Activated CD4-positive, CD25-positive, alpha-beta regulatory T cell (primary cell): ENCODE results near the gene KLHL1.

Experiments used
- DNase-seq, 4 experiments: peaks; one replicate each; lab custom pipeline; 2025; lab: John Stamatoyannopoulos, UW

KLHL1 gene

DNA sequence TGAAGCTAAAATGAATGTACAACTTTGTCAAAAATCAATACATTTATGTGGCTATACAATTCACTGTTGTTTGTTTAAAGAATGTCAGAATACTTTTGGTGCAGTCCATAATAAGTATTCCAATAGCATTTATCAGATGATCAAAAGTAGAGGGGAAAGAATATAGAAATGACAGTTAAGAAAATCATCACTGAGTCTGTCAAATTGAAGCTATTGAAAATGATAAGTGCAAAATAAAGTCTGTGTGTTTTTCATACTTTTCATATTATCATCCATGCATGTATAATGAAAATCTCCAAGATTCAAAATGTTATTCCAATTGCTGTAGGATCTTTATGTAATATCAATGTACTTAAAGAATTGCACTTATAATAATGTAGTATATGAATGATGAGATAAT is 93.9 kb downstream of the KLHL1 start:
- no peak for DNase-seq

DNA sequence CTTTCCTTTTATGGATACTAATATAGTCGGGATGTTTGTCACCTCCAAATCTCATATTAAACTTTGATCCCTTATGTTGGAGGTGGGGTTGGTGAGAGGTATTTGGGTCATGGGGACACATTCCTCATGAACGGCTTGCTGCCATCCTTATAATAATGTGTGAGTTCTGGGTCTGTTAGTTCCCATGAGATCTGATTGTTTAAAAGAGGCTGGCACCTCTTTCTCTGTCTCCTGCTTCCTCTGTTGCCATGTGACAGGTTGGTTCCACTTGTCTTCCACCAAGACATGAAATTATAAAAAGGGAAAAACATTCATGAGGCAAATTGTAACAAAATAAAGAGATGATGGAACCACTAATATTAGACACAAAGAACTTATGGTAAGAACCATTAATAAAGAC is 108.4 kb downstream of the KLHL1 start:
- no peak for DNase-seq

DNA sequence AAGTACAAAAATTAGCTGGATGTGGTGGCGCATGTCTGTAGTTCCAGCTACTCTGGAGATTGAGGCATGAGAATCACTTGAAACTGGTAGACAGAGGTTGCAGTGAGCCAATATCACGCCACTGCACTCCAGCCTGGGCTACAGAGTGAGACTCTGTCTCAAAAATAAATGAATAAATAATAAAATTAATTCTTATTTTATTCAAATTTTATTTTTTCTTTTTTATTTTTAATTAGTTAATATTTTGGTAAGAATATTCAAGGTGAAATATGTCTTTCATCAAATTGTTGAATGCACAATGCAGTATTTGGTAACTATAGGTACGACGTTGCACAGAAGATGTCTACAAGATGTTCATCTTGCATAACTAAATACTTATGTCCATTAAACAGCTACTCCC is 111.2 kb downstream of the KLHL1 start:
- no peak for DNase-seq

DNA sequence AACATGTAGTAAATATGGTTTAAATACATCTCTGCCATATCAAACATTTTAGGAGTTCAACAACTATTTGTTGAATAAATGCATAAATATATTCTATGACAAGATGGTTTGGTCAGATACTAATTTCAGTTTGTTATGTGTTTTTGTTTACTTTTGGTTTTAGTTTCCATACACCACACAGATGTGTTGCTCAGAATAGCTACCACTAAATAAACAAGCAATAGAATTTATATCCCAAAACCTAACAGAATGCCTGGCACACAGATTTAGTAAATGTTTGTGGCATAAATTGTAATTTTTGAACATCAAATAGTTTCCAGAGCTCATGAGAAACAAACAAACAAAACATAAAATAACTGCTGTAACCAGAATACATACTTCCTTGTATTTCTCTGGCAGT is 127.5 kb downstream of the KLHL1 start:
- DNase-seq, result no peak

DNA sequence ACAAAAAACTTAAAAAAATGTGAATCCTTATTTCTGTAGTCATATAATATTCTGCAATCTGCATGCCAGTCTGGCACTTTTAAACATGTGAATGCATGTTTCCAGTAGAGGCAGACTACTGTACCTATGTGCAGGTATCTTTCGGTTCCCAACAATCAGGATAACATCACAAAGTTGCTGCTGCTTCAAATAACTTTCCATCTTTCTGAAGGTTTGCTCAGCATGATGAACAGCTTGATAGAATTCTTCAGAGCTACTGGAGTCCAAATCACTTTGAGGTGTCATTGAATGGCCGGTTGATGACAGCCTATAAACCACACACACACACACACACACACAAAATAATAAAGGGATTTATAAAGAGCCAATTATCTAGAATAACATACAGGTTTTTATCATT is 132.8 kb downstream of the KLHL1 start:
- no peak for DNase-seq

DNA sequence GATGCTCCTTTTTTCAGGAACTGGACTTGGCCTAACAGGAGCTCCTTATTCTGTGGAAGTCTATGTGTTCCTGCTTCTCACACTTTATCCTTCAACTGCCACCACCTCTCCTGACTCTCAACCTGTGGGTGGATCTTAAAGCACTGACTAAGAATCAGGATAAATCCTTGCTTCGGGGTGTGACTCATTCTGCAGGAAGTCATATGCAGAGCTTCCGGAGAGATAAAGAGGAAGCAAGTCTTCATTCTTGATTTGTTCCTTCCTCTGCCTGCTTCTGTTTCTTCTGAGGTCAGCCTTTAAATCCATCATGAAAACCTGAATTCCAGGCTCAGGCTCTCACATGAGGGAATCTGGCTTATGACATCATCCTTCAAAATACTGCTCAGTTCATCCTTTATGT is 137.7 kb downstream of the KLHL1 start:
- DNase-seq, result no peak

DNA sequence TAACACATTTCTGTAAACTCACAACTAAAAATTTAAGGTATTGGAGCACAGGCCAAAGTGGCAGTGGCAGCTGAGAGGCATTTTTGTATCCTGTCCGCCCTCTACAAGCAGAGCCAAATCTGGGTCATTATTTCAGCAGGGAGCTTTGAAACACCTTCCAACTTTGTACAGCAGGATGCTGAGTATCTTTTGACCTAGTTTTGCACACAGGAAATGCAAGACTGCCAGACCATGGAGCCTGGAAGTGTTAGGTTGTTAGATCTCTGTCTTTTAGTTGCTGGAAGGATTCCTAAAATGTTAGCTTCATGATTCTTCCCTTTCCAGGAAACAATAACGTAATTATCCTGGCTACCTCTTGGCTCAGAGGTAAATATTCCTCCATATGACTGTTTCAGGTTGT is 149.2 kb downstream of the KLHL1 start:
- DNase-seq, result no peak

DNA sequence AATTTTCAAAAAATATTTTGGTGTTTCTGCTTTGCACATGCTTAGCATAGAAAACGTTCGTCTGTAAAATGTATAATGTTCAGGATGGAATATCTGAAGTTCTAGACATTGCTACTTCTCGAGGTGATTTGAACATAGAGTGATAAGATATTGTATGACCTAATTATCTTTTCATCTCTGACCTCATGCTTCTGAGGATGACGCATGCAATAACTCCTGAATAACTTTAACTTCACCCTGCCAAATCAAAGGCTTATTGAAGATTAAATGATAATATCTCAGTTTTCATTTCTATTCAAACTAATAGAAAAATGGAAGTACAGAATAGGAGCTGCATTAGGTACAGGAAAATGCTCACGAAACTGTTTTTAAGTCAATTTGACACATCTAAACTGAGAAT is 151.4 kb downstream of the KLHL1 start:
- DNase-seq, result no peak

DNA sequence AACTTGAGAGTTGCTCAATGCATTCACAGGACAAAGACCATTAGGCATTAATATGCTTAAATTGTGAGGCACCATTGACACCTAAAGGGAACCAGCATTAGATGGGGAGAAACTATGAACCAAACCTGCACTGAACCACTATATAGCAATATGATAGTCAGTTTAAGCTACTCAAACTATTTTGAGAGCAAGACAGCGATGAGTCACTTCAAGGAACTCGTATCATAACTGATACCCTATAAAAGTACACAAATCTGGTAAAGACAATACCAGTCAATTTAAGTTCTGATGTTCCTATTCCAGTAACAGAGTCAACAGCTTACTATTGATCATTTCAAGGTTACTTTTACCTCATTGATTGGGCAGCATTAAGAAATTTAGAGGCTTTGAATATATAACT is 151.9 kb downstream of the KLHL1 start:
- DNase-seq, result no peak

DNA sequence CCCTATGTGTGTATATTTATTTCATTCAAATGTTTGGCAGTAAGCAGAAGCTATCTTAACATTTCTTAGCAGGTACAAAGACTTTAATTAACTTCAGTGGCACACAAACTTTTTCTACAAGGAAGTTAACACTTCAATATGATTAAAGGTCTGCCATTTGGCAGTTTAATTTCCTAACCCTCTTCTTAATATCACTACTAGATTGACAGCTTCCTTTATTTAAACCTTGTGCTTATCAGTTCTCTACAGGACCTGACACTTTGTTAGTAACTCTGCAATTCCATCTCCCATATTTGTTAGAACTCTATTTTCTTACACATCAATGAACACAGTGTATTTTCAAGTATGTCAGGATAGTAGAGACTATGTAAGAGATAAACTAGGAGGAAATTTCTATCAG is 153.0 kb downstream of the KLHL1 start:
- DNase-seq, result no peak

DNA sequence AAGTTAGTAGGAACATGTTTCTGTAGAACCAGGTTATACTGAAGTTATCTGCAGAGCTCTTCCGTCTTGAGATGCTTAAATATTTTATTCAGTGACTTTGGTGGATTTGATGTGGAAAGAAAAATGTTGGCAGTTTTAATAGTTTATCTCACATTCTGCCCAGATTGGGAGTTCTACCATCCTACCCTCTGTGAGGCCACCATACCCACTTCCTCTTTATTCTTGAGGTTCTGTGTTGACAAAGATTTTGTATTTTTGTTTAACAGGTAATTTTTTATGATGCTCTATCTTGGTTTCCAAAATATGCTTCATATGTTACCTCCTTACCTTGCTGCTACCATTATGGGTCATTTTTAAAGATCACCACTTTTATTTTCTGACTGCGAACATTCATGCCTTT is 156.8 kb downstream of the KLHL1 start:
- no peak for DNase-seq

DNA sequence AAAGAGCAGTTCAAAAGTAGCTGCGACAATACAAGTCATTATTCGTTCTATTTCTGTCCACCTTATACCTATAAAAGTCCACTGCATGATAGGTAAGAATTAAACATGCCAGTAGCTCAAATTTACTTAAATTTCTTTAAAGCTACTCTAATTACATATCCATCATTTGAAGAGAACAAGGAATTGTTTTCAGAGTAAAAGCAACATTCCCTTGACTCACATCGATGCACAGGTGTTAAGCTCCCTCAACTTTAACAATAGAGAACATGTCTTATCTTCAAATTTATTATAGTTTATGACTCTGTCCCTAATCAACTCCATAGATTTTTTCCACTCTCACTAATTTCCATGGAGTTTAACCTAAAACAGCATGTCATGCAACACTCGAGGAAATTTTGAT is 158.1 kb downstream of the KLHL1 start:
- no peak for DNase-seq

DNA sequence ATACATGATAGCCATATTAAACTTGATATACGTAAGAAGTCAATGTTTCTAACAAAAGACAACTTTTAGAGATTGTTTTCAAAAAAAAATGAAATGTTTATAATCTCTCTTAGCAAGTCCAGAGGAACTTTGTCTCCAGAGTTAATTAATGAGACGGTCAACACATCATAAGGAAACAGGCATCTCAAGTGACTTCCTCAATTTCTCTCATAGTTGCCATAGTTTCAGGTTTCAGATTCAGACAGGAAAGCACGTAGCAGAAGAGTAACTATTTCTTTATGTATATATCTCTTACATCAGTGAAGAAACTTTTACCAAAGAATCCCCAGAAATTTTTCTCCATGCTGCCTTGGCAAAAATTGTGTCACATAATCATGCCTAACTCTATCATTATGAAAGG is 160.2 kb downstream of the KLHL1 start:
- no peak for DNase-seq

DNA sequence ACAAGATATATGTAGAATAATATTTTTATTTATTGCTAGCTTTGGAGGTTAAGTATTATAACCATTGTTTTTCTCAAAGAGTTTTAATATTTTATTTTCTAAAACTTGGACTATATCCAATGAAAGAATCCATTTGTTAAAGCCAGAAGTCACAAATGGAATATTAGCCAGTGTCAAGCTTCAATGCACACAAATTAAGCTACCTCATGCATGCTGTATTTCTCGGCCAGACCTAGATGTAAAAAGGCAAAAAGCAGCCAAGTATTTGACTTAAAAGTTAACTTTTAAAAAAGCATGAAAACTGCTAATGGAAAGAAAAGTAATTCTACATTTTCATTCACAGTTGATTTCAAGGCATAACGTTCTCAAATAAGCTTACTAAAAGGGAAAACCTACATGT is 160.7 kb downstream of the KLHL1 start:
- no peak for DNase-seq

DNA sequence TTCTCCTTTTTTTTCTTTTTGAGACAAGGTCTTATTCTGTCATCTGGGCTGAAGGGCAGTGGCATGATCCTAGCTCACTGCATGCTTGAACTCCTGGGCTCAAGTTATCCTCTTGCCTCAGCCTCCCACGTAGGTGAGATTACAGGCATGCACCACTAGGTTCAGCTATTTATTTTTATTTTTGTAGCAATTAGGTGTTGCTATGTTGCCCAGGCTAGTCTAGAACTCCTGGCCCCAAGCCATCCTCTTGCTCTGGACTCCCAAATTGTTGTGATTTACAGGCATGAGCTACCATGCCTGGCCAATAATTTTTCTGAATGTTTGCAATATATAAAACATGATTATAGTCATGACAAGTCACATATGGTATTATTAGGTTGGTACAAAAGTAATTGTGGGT is 161.7 kb downstream of the KLHL1 start:
- DNase-seq, result no peak

DNA sequence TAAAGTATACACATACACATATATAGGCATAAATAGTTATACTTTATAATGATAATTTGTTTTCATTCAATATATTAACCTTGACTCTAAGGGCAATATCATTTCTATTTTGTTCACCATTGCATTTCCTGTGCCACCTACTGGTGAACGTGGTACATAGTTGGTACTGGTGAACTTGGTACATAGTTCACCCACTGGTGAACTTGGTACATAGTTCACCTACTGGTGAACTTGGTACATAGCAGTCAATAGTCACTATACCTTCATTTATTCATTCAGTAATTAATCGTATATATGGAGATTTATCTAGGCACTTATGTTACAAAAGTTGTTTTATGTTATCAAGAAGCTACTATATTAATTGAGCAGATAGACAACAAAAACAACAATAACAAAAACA is 173.2 kb downstream of the KLHL1 start:
- DNase-seq, result no peak

DNA sequence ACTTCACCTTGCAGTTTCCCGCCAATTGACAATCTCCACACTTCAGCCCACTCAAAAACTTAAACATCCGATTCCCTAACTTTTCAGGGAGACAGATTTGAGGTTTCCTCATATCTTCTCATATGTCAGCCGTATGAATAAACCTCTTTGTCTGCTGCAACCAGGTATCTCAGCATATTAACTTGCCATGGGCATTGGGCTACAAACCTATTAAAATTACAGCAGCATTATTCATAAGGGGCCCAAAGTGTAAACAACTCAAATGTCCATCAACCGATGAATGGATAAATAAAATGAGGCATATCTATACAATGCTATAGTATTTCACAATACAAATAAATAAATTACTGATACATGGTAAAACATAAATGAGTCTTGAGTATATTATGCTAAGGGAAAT is 180.0 kb downstream of the KLHL1 start:
- no peak for DNase-seq

DNA sequence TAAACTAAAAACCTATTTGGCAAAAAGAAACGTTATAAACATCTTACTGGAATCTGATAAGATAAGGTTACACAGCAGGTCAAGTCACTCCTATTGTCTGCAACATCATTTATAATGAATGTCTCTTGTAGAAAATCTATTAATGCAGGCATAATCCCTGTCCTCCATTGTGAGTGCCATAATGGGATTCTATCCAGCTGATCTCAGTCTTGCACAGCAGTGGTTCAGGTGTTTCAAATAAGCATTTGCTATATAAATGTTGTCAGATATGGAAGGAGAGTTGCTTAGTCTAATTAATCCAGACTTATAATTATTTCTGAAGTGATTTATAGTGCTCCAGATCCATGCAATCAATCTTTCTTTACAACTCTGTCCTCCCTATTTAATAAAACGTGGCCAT is 187.1 kb downstream of the KLHL1 start:
- DNase-seq, result no peak

DNA sequence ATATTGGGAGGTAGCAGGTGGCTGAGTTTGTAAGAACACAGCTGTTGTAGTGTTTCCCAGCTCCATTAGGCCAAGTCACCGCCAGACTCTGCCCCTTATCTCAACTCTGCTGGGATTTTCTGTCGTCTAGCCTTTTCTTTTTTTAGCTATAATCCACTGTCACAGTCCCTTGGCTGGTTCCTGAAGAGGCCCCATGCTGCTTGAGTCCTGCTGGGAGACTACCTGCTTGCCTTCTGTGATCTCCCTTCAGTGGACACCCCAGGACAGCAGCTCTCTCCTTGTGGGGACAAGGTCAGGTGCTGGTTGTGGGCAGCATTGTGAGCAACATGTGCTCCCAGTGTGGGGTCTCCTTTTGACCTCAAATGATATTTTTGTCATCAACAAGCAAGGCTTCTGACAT is 195.6 kb downstream of the KLHL1 start:
- DNase-seq, result no peak

DNA sequence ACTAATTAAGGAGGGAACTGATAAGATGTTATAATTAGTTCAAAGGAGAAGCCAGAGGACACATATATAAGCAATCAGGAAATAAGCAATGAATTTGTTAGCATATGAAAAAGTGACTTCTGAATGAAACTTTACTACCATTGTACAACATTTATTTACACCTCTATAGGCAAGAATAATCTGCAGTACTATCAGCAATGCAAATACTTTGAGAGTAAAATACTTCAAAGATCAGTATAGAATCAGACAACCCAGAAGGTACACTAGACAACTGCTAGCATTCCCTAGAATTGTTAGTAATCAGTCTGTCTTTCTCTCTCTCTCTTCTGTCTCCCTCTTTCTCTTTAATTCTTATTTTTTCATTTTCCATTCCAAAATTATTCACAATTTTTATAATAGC is 197.5 kb downstream of the KLHL1 start:
- no peak for DNase-seq

DNA sequence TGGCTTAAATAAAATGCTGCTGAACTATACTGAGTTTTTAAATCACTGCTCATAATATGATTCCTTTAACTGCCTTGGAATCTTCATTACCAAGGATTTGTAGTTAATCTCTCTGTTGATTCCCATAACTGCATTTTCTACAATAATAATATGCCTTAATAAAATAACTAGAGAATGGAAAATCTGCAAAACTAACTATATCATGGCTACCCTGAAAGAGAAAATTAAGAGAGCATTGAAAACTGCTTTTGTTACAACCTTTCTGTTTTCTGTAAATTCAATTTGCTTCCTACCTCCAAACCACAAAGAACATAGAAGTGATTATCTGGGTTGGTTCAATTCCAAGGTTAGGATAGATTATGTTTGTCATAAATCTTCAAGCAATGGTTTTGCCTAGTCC is 203.5 kb downstream of the KLHL1 start:
- no peak for DNase-seq

DNA sequence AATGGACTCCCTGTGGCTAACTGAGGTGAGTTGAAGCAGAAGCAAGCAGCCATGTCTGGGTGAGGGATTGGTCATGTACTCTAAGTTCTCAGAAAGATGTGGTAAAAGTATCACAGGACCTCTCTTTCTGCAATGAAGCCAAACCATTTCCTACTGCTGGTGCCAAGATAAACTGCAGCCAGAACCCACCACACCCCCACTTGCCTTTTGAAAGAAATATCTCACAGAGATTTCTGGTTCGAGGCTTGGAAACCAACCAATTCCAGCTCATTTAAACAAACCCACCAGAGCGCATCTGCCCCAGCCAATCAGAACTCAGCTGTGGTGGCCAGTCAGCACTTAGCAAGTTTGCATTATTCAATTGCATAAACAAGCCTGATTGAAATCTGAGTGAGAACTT is 205.2 kb downstream of the KLHL1 start:
- no peak for DNase-seq

DNA sequence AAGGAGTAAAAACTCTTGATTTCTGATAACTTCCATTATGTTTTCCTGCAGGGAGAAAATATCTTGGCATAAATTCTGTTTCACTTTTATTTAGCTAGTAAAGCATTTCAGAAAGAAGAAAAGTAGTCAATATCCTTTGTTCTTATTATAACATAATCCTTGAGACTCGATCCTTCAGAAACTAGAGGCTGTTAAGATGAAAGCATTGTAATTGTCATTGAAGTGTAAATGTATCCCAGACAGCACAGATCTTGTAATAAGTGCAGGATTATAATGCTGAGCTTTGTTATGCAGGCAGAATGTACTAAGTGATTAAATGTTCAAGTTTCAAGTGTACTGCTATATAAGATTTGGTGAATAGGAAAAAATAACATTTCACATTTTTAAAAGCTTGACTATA is 225.8 kb downstream of the KLHL1 start:
- no peak for DNase-seq

DNA sequence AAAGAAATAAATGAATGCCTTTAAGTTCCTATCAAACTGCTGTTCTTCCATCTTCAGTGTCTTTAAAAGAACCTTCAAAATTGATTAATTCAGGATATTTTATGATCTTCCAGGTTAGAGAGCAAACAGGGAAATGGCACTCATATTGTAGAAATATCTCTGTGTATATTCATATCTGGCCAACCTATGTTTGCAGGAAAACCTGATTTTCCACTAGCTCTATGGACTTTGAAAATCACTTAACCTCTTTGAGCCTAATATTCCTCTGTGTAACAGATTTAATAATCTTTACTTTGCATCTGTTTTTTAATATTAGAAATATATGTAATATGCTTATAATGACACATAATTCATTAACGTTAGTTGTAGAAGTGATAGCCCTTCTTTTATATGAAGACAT is 228.3 kb downstream of the KLHL1 start:
- DNase-seq, result no peak

DNA sequence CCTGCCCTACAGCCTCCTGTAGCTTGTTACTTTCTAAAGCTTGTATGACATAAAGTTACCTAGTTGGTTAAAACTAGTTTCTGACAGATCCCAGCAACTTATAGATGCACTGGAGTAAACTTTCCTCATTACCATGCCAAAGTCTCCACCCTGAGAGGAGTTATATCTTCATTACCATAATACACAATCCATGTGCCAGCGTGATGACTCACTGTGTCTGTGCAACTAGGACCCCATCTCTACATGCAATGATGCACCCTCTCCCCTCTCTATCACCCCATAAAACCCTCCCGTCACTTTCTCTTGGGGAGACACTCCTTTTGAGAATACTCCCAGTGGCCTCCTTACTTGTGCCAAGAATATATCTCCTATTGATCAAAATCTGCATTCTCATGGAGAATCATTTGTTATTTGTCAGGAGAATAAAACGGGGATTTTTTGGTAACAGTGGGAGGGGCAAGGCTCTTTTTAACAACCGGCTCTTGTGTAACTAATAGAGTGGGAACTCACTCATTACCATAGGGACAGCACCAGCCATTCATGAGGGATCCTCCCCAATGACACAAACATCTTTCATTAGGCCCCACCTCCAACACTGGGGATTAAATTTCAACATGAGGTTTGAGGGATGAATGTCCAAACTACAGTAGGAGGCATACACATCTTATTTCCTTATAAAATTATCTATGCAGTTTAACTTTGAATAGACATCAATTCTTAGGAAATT is 235.8 kb downstream of the KLHL1 start:
- no peak for DNase-seq
